Glutamatergic neuron (in vitro differentiated cells): ENCODE results near the gene TNFAIP8. TPM values are rescaled to one million over a fixed set of nuclear protein-coding genes. Genes with fewer than 3 reads are reported as not detected.

Experiments used
- DNase-seq: peaks from one replicate; pipeline ENCODE4 v3.0.0; 2022
- H3K27ac Mint-ChIP-seq: one replicate; pipeline ENCODE4 v1.8.0; 2020; ENCODE audit warnings: mild to moderate bottlenecking, mixed read lengths, inconsistent platforms; ENCODE audit not compliant: unreplicated experiment
- H3K27me3 Mint-ChIP-seq: one replicate; pipeline ENCODE4 v1.8.0; 2020; ENCODE audit warnings: mild to moderate bottlenecking, moderate library complexity, mixed read lengths, inconsistent platforms; ENCODE audit not compliant: unreplicated experiment
- H3K36me3 Mint-ChIP-seq: one replicate; pipeline ENCODE4 v1.8.0; 2020; ENCODE audit warnings: mild to moderate bottlenecking, mixed read lengths, inconsistent platforms; ENCODE audit not compliant: unreplicated experiment
- H3K4me1 Mint-ChIP-seq: one replicate; pipeline ENCODE4 v1.8.0; 2020; ENCODE audit warnings: mild to moderate bottlenecking, low read depth, mixed read lengths, inconsistent platforms; ENCODE audit not compliant: unreplicated experiment
- H3K4me3 Mint-ChIP-seq: one replicate; pipeline ENCODE4 v1.8.0; 2020; ENCODE audit warnings: mild to moderate bottlenecking, mixed read lengths, inconsistent platforms; ENCODE audit not compliant: unreplicated experiment
- H3K9me3 Mint-ChIP-seq: one replicate; pipeline ENCODE4 v1.8.0; 2020; ENCODE audit warnings: mild to moderate bottlenecking, moderate library complexity, mixed read lengths, inconsistent platforms; ENCODE audit not compliant: unreplicated experiment
- total RNA-seq: library from RNA; stranded (reverse); fragmentation: NEBNext Ultra II Directional; extraction: Animal tissue kit (Norgen Biotek cat#: 25700); gene quantifications from one replicate; pipeline ENCODE4 v1.2.1, GENCODE V29; 2021; ENCODE audit not compliant: unreplicated experiment
- TF ChIP-seq, protein P1 (sequence below): fragments of 200-600 bp; sonication (generic); IDR thresholded peaks from one replicate; pipeline ENCODE4 v1.5.0; 2021; ENCODE audit not compliant: partially characterized antibody, unreplicated experiment

The TNFAIP8 gene
- total RNA-seq, 1 donor from 2014 or later, result 2.5 TPM

DNA sequence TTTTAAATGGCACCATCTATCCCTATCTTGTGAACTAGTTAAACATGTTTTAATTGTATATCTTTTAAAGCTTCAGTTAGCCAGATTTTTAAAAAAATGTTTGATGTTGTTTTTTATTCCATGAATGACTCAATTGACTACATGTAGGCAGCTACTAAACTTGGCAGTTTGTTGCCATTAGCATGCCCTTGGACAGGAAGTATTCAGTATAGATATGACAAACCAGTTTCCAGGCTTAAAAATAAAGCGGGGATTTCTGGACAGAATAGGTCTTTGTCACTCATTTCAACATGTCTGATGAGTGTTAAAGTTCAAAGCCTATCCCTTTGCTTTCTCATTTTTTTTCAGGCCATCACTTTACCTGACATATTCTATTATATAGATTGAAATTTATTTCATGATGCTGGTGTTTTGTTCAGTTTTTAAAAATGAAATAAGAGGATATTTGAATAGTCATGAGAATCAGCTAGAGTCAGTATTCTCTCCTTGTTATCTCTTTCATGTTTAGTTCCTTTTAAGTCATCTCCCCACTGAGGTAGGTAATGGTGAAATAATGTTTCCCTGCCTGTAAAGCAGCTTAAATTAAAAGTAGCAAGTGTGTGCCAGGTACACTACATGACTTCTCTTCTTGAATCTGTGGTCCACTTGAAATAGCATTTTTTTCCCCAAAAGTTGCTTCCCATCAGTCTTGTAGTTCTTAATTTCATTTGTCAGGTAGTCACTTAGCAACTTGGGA lies 11.9 kb downstream of the TNFAIP8 start:
- Mint-ChIP-seq H3K36me3 (peaks cover 4% of the 10 kb centered on the region), H3K27me3 (no peaks in the 10 kb centered on the region), H3K4me1 (no peaks in the 10 kb centered on the region), H3K4me3 (no peak overlapping the region), H3K27ac (no peak overlapping the region), H3K9me3 (no peaks in the 10 kb centered on the region)
- DNase-seq, result no peak
- TF ChIP-seq, protein P1, sequence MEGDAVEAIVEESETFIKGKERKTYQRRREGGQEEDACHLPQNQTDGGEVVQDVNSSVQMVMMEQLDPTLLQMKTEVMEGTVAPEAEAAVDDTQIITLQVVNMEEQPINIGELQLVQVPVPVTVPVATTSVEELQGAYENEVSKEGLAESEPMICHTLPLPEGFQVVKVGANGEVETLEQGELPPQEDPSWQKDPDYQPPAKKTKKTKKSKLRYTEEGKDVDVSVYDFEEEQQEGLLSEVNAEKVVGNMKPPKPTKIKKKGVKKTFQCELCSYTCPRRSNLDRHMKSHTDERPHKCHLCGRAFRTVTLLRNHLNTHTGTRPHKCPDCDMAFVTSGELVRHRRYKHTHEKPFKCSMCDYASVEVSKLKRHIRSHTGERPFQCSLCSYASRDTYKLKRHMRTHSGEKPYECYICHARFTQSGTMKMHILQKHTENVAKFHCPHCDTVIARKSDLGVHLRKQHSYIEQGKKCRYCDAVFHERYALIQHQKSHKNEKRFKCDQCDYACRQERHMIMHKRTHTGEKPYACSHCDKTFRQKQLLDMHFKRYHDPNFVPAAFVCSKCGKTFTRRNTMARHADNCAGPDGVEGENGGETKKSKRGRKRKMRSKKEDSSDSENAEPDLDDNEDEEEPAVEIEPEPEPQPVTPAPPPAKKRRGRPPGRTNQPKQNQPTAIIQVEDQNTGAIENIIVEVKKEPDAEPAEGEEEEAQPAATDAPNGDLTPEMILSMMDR, result no peak

DNA sequence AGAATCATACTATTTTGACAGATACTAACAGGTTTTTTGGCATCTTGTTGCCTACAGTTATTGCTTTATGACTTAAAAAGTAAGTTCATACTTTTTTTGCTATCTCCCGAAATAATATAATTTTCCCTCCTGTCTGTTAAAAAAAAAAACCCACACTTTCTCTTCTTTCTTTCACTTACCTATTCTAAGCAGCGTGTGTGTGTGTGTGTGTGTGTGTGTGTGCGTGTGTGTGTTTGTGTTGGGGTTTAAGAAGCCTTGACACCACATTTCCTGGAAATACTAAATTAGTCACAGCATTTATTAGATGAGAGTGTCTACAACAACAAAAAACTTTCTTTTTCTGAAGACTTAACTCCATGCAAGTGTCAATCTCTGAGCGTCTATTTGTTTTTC lies 12.4 kb downstream of the TNFAIP8 start:
- Mint-ChIP-seq H3K36me3 (no peaks in the 10 kb centered on the region), H3K4me1 (no peaks in the 10 kb centered on the region), H3K27ac (no peak overlapping the region), H3K4me3 (no peak overlapping the region), H3K27me3 (no peaks in the 10 kb centered on the region), H3K9me3 (no peaks in the 10 kb centered on the region)
- TF ChIP-seq, protein P1, result no peak
- no peak for DNase-seq

DNA sequence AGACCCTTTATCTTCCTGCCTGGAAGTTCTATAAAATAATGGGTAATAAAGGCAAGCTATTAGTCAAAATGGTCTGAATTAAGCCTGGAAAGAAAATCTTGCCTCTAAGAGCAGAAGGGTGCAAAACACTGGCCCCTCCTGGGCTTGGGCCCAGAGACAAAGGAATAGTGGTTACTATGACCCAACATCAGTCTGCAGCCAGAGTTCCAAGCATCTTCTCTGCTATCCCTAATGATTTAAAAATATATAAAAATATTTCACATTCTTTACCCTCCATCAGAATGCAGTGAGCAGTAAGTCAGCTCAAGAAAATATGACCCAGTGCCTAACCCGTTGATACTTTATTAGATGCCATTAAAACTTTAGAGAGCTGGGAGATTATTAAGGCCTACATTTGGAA lies 14.7 kb downstream of the TNFAIP8 start:
- H3K4me1 Mint-ChIP-seq, result no peaks in the 10 kb centered on the region
- no peak for DNase-seq
- H3K27me3 Mint-ChIP-seq, result no peaks in the 10 kb centered on the region
- H3K4me3 Mint-ChIP-seq, result no peak overlapping the region
- no peaks in the 10 kb centered on the region for H3K36me3 Mint-ChIP-seq
- no peaks in the 10 kb centered on the region for H3K9me3 Mint-ChIP-seq
- no peak overlapping the region for H3K27ac Mint-ChIP-seq
- TF ChIP-seq, protein P1, result no peak

DNA sequence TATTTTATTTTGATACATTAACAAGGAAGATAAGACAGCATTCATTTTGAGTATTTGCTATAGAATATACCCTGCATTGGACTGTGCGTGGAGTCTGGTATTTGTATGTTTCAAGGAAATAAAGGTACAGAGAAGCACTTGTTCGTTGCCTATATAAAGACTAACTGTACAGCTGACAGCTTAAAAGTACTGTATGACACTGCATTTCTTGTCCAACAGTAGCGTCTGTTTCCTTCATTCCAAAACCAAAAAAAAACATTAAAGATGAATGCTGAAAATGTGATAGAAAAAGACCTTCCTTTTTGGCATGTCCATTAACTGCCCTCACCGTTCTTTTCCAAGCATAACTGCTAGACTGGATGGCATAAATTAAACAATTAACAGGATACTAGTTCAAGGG lies 15.3 kb downstream of the TNFAIP8 start:
- H3K9me3 Mint-ChIP-seq, result no peaks in the 10 kb centered on the region
- DNase-seq, result no peak
- H3K27me3 Mint-ChIP-seq, result no peaks in the 10 kb centered on the region
- no peaks in the 10 kb centered on the region for H3K36me3 Mint-ChIP-seq
- H3K4me1 Mint-ChIP-seq, result no peaks in the 10 kb centered on the region
- H3K27ac Mint-ChIP-seq, result no peak overlapping the region
- TF ChIP-seq, protein P1, result no peak
- no peak overlapping the region for H3K4me3 Mint-ChIP-seq

DNA sequence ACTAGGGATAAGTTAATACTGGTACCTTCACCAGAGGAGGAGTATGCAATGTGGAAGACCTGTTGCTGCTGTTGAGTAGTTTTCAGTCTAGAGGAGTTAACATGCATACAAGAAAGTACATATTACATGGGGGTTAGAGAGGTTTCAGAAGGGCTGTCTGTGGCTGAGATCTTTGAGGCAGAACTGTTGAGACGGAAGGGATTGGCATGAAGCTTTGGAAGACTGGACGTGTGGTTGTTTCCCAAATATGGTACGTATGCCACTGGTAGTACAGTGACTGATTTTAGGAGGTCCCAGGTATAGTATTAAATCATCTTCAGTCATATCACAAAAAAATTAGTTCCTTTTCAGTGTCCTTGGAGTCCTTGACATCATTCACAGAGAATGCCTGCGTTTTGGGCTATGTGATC lies 17.6 kb downstream of the TNFAIP8 start:
- Mint-ChIP-seq H3K9me3 (no peaks in the 10 kb centered on the region), H3K36me3 (no peaks in the 10 kb centered on the region), H3K27me3 (no peaks in the 10 kb centered on the region), H3K27ac (no peak overlapping the region), H3K4me1 (no peaks in the 10 kb centered on the region), H3K4me3 (no peak overlapping the region)
- TF ChIP-seq, protein P1, result no peak
- DNase-seq, result no peak
